HG02981 (cell line): ENCODE results near the gene EFCAB6.

ENCODE experiments used
- ATAC-seq: cut with Tn5 transposase; IDR thresholded peaks from one replicate; pipeline ENCODE4 v1.9.1; 2021; ENCODE audit warnings: mild to moderate bottlenecking, moderate library complexity; ENCODE audit not compliant: unreplicated experiment

EFCAB6 gene

GRCh38 chr22:43830931-43831560 is 18.9 kb upstream of the EFCAB6 start:
- no peak for ATAC-seq

GRCh38 chr22:43829904-43830851 is 18.1 kb upstream of the EFCAB6 start:
- ATAC-seq, result no peak

GRCh38 chr22:43828998-43829782 is 17.1 kb upstream of the EFCAB6 start:
- no peak for ATAC-seq

- ATAC-seq, result no peak
Measured at GRCh38 chr22:43828725-43828997, 16.6 kb upstream of the EFCAB6 start.

GRCh38 chr22:43827926-43828724 is 16.0 kb upstream of the EFCAB6 start:
- ATAC-seq, result no peak

- ATAC-seq, result no peak
Measured at GRCh38 chr22:43827003-43827735, 15.1 kb upstream of the EFCAB6 start.

GRCh38 chr22:43826142-43827002 is 14.3 kb upstream of the EFCAB6 start:
- ATAC-seq, result no peak

- no peak for ATAC-seq
Measured at GRCh38 chr22:43825651-43826050, 13.5 kb upstream of the EFCAB6 start.

GRCh38 chr22:43824724-43825420 is 12.8 kb upstream of the EFCAB6 start:
- no peak for ATAC-seq

GRCh38 chr22:43823911-43824665 is 12.0 kb upstream of the EFCAB6 start:
- no peak for ATAC-seq

- no peak for ATAC-seq
Measured at GRCh38 chr22:43823353-43823908, 11.3 kb upstream of the EFCAB6 start.

GRCh38 chr22:43821606-43822425 is 9.7 kb upstream of the EFCAB6 start:
- ATAC-seq, result no peak

- ATAC-seq, result no peak
Measured at GRCh38 chr22:43820651-43821305, 8.7 kb upstream of the EFCAB6 start.

- ATAC-seq, result no peak
Measured at GRCh38 chr22:43819931-43820640, 8.0 kb upstream of the EFCAB6 start.

- no peak for ATAC-seq
Measured at GRCh38 chr22:43819421-43819921, 7.4 kb upstream of the EFCAB6 start.
